Thyroid gland (tissue), 4 donors: ENCODE measurements around the gene DEPDC4. TPM values are rescaled to one million over a fixed set of nuclear protein-coding genes. Genes with fewer than 3 reads are reported as not detected.

Source experiments
- DNase-seq, 2 donors: peaks; one replicate each; pipeline ENCODE4 v3.0.0-alpha.2; 2019
- H3K27ac ChIP-seq, 3 donors: fragments of 200-600 bp; sonication (generic); 1 replicate in 2 of 3; 2 replicates in 1 of 3; pipeline ENCODE4 v1.5.1; 2016 to 2019; ENCODE audit warnings: mild to moderate bottlenecking in 1 of 3, moderate library complexity in 1 of 3
- H3K27me3 ChIP-seq: fragments of 200-600 bp; sonication (generic); one replicate; pipeline ENCODE4 v1.5.1; 2019
- H3K36me3 ChIP-seq, 2 donors: fragments of 200-600 bp; sonication (generic); one replicate each; pipeline ENCODE4 v1.5.1; 2016 to 2019
- H3K4me1 ChIP-seq, 2 donors: fragments of 200-600 bp; sonication (generic); one replicate each; pipeline ENCODE4 v1.5.1; 2017 to 2019
- H3K4me3 ChIP-seq, 3 donors: fragments of 200-600 bp; sonication (generic); replicated peaks in 1 of 3; 1 replicate in 2 of 3; 2 replicates in 1 of 3; pipeline ENCODE4 v1.5.1; 2016; ENCODE audit warnings: mild to moderate bottlenecking in 1 of 3
- H3K9me3 ChIP-seq: fragments of 200-600 bp; sonication (generic); one replicate; pipeline ENCODE4 v1.5.1; 2017
- POLR2A ChIP-seq, 2 donors: fragments of 450-650 bp; IDR thresholded peaks; one replicate each; pipeline ENCODE4 v1.6.1; 2017; ENCODE audit warnings: antibody characterized with exemption in 2 of 2, mild to moderate bottlenecking in 2 of 2, moderate library complexity in 1 of 2
- WGBS, 2 donors: methylation state at CpG; one replicate each; pipeline ENCODE4 v1.1.5; 2017; 5-methylcytosine and 5-hydroxymethylcytosine counted together
- intact Hi-C: fragments of 100-400 bp; cut with DNase I; formaldehyde crosslinking; loops from one replicate; pipeline ENCODE4 v1.15.1; 2023
- total RNA-seq, 4 donors: library from RNA; depleted of rRNA; stranded (reverse); fragments of >200 nt; gene quantifications; one replicate each; pipeline ENCODE4 v1.2.3, GENCODE V29; 2016
- TF ChIP-seq, protein P1 (sequence below), 6 experiments: fragments of 200-600 bp in 3 of 6; fragments of 450-650 bp in 3 of 6; sonication (generic) in 3 of 6; IDR thresholded peaks; one replicate each; pipeline ENCODE4 v1.5.1; 2016 to 2019; ENCODE audit warnings: antibody characterized with exemption in 6 of 6, mild to moderate bottlenecking in 2 of 6, inconsistent platforms in 1 of 6, moderate library complexity in 1 of 6

The DEPDC4 gene
- total RNA-seq, 4 donors from 2014 or later = 0.79 to 16.3 (median 1.7) TPM

DNA sequence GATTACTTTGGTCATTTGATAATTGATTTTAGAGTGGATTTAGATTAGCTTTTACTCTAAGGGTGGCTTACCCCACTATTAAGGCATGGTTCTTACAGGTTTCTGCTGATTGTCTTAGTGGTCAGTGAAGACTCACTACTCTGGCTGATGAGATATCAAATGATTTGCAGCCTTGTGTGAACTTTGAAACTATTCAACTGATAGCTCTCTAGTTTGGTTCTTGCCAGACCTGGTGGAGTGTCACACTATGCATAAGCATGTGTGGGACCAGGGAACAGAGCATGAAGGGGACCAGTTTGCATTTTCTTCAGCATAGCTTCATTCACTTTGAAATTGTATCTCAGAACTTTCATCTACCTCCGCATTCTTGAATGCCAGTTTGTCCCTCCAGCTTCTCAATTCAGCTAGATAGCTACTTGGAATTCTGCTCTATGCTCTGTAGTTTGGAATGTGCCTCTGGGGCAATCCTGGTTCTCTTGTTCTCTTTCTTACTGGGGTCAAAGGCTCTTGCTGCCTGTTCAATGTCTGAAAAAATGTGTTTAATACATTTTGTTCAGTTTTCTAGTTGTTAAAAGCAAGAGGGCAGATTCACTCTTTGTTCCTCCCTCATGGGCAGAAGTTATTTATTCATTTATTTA, 12.8 kb upstream of the DEPDC4 start:
- DNase-seq = no peak
- no peak overlapping the region for H3K27ac ChIP-seq
- no peaks in the 10 kb centered on the region for H3K27me3 ChIP-seq
- intact Hi-C loops = no loop called here
- 81 to 97% methylated on average over 1 of the region's 1 CpG for WGBS, 2 donors
- H3K4me1 ChIP-seq = no peaks in the 10 kb centered on the region
- no peaks in the 10 kb centered on the region for H3K9me3 ChIP-seq
- H3K4me3 ChIP-seq = no peak overlapping the region
- no peak for TF ChIP-seq POLR2A (IDR thresholded peaks at IDR 0.05)
- TF ChIP-seq, protein P1, sequence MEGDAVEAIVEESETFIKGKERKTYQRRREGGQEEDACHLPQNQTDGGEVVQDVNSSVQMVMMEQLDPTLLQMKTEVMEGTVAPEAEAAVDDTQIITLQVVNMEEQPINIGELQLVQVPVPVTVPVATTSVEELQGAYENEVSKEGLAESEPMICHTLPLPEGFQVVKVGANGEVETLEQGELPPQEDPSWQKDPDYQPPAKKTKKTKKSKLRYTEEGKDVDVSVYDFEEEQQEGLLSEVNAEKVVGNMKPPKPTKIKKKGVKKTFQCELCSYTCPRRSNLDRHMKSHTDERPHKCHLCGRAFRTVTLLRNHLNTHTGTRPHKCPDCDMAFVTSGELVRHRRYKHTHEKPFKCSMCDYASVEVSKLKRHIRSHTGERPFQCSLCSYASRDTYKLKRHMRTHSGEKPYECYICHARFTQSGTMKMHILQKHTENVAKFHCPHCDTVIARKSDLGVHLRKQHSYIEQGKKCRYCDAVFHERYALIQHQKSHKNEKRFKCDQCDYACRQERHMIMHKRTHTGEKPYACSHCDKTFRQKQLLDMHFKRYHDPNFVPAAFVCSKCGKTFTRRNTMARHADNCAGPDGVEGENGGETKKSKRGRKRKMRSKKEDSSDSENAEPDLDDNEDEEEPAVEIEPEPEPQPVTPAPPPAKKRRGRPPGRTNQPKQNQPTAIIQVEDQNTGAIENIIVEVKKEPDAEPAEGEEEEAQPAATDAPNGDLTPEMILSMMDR (IDR thresholded peaks at IDR 0.05) = no peak
- no peaks in the 10 kb centered on the region for H3K36me3 ChIP-seq

DNA sequence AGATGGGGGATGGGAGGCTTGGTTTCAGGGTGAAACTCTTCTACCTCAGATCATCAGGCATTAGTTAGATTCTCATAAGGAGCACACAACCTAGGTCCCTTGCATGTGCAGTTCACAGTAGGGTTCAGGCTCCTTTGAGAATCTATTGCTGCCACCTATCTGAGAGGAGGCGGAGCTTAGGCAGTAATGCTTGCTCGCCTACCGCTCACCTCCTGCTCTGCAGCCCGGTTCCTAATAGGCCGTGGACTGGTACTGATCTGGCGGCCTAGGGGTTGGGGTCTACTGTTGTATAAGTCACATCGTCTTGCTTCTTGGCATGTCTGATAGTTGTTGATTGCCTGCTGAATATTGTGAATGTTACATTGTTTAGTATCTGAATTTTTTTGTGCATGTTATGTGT, 12.3 kb upstream of the DEPDC4 start:
- DNase-seq = no peak
- WGBS, 2 donors = 97 to 98% methylated on average over 7 of the region's 7 CpGs
- Histone ChIP-seq H3K36me3 (no peaks in the 10 kb centered on the region), H3K9me3 (no peaks in the 10 kb centered on the region), H3K27me3 (no peaks in the 10 kb centered on the region), H3K4me1 (no peaks in the 10 kb centered on the region), H3K4me3 (no peak overlapping the region), H3K27ac (no peak overlapping the region)
- intact Hi-C loops = no loop called here
- TF ChIP-seq, protein P1 (IDR thresholded peaks at IDR 0.05) = no peak
- no peak for TF ChIP-seq POLR2A (IDR thresholded peaks at IDR 0.05)

DNA sequence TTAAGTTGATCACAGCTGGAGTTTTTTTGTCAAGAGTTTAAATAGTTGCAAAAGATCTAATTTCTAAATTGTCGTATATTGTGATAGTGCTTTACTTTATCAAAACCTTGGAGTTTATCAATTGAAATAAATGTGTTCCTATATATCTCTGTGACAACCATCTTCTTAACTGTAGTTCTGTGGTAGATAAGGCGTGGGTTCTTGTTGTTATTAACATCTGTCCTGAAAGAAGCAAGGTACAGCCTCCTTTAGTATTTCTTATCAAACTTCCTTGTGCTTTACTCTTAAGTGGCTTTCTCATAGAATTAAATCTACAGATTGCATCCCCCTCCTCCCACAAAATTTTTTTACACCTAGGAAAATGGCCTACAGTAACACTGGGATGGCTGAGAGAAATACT, 7.4 kb upstream of the DEPDC4 start:
- Histone ChIP-seq H3K4me3 (no peak overlapping the region), H3K36me3 (no peaks in the 10 kb centered on the region), H3K27me3 (no peaks in the 10 kb centered on the region), H3K4me1 (peaks cover 4% of the 10 kb centered on the region in 2 donors), H3K9me3 (no peaks in the 10 kb centered on the region), H3K27ac (no peak overlapping the region)
- DNase-seq = no peak
- intact Hi-C loops = no loop called here
- WGBS, 2 donors = 96 to 97% methylated on average over 2 of the region's 2 CpGs
- TF ChIP-seq POLR2A (IDR thresholded peaks at IDR 0.05) = no peak
- TF ChIP-seq, protein P1 (IDR thresholded peaks at IDR 0.05) = no peak

DNA sequence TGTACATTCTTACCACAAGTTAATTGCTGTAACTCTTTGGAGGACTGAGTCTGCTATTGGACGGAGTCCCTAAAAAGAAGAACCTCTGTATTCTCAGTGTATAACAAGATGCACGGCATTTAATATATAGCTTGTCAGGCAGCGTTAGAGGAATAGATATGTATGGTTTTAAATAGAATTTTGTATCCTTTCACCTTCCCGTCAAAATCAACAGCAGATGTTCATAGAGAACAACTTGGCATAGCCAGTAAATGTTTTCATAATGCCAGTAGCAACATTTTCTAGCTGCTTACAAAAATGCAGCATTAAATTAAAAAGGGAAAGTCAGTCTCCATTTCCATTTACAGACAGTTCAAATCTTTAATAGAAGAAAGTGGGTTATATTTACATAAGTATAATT, 6.9 kb upstream of the DEPDC4 start:
- TF ChIP-seq POLR2A (IDR thresholded peaks at IDR 0.05) = no peak
- TF ChIP-seq, protein P1 (IDR thresholded peaks at IDR 0.05) = no peak
- Histone ChIP-seq H3K27me3 (no peaks in the 10 kb centered on the region), H3K36me3 (no peaks in the 10 kb centered on the region), H3K4me1 (peaks cover 9% of the 10 kb centered on the region in 2 donors), H3K4me3 (no peak overlapping the region), H3K27ac (no peak overlapping the region), H3K9me3 (no peaks in the 10 kb centered on the region)
- intact Hi-C loops = no loop called here
- 90 to 92% methylated on average over 4 of the region's 4 CpGs for WGBS, 2 donors
- no peak for DNase-seq

DNA sequence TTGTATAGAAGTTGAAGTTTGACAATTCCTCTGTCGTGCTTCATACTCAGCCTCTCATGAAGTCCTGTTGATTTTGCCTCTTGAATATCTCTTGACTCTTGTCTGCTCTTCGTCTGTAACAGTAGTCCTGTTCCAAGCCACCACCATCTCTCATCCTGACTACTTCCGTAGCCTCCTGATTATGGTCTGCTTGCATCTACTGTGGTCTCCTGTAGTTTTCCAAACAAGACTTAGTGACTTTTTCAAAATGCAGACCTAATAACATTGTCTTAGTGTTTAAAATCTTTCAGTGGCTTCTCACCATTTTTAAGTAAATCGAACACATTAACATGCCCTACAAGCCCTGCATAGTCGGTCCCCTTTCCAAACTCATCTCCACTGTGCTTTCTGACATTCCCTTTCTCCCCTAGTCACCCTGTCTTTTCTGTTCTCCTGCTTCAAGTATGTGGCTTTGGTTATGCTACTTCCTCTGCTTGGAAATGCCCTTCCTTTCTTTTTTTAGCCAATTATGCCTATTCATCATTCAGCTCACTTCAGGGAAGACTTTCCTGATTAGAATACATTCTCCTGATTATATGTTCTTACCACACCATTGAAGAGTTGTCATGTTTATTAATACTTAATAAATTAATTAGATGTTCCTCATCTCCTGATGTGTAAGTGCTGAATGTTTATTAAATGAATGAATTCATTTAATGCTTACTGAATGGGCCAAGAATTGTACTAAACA, 2.1 kb upstream of the DEPDC4 start:
- intact Hi-C loops = no loop called here
- no peak for DNase-seq
- H3K4me3 ChIP-seq = peak overlapping the region in 1 of 3 donors; percentile 74
- H3K9me3 ChIP-seq = no peaks in the 10 kb centered on the region
- no peak overlapping the region for H3K27ac ChIP-seq
- H3K27me3 ChIP-seq = no peaks in the 10 kb centered on the region
- H3K36me3 ChIP-seq = no peaks in the 10 kb centered on the region
- no peak for TF ChIP-seq POLR2A (IDR thresholded peaks at IDR 0.05)
- TF ChIP-seq, protein P1 (IDR thresholded peaks at IDR 0.05) = no peak
- WGBS, 2 donors = 54 to 58% methylated on average over 5 of the region's 5 CpGs
- peaks cover 13 to 15% of the 10 kb centered on the region in 2 donors for H3K4me1 ChIP-seq
